ENCODE data around the gene AHRR. TPM values are rescaled to one million over a fixed set of nuclear protein-coding genes. Genes with fewer than 3 reads are reported as not detected.

AHRR gene
- polyA plus RNA-seq, 3 donors: 0.15 TPM; not detected in 1

DNA sequence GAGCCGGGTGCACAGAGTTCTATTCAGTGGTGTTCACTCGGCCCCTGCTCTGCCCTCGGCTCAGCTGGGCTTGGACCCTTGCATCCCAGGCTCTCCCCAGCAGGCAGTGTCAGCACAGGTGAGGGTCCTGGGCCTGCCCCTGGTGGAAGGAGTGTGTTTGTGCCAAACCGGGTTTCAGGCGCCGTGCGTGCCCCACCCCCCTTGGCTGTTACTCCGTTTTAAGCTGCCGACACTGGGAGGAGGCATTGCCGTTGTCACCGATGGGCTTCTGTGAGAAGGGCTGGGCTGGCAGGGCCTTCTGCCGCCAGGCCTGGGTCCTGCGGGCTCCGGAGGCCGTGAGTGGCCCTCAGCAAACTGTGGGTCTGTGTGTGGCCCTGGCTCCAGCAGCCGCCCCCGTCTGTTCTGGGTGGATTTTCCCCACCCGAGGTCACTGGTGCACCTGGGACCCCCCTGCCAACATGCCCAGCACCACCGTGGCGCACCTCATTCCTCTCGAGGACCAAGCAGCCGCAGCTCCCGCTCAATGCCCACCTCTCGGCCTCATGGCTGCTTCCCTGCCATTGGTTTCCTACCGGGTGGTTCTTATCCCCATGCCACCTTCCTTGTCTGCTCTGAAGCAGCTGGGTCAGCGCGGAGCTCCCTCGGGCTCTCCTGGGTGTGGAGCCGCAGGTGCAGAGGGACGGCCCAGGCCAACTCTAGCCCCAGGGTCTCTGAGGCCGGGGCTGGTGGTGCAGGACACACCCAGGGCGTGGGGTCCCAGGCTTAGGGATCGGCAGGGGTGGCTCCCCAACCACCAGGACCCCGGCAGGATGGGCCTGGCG is 77.2 kb downstream of the AHRR start:
- Histone ChIP-seq H3K27ac (ENCODE audit: low read depth in 1 of 2, low read length in 2 of 2) (no peak overlapping the region), H2AFZ (ENCODE audit: insufficient read depth, low read depth, low read length, poor library complexity, severe bottlenecking) (no peak overlapping the region), H3K36me3 (replicated peaks in 1 of 2; ENCODE audit: control insufficient read depth in 1 of 2, insufficient read depth in 2 of 2, low read length in 2 of 2) (no peaks in the 10 kb centered on the region), H3K4me1 (ENCODE audit: control insufficient read depth in 1 of 2, insufficient read depth in 2 of 2, low read length in 2 of 2) (peaks cover 19 to 29% of the 10 kb centered on the region in 2 donors), H3K9me3 (replicated peaks in 1 of 2; ENCODE audit: control insufficient read depth in 1 of 2, insufficient read depth in 1 of 2, low read length in 2 of 2) (no peaks in the 10 kb centered on the region), H3K79me2 (ENCODE audit: insufficient read depth, low read length) (no peaks in the 10 kb centered on the region), H3K27me3 (ENCODE audit: control insufficient read depth in 2 of 2, insufficient read depth in 2 of 2, low read length in 2 of 2) (peaks cover 0 to 12% of the 10 kb centered on the region in 2 donors), H4K20me1 (ENCODE audit: insufficient read depth, low read length) (no peaks in the 10 kb centered on the region), H3K4me2 (replicated peaks; ENCODE audit: extremely low read depth, low read length, poor library complexity, severe bottlenecking) (no peak overlapping the region), H3K9ac (ENCODE audit: insufficient read depth, low read length, poor library complexity, severe bottlenecking) (peak overlapping the region; percentile 44), H3K4me3 (replicated peaks in 1 of 3; ENCODE audit: low read depth in 2 of 3, low read length in 3 of 3) (no peak overlapping the region)
- Mint-ChIP-seq H3K27me3 (ENCODE audit: low read depth in 3 of 3) (peaks cover 9 to 16% (median 15%) of the 10 kb centered on the region in 3 donors), H3K36me3 (no peaks in the 10 kb centered on the region), H3K9me3 (peaks cover 0 to 4% (median 2%) of the 10 kb centered on the region in 7 donors), H3K4me3 (no peak overlapping the region), H3K27ac (peak overlapping the region in 5 of 7 donors; percentile 72 to 91 (median 78)), H3K4me1 (peaks cover 17% of the 10 kb centered on the region)
- DNase-seq: peak in 1 of 3 donors; percentile 8
- intact Hi-C loops (cut with micrococcal nuclease): no loop called here
- TF ChIP-seq, protein P1, sequence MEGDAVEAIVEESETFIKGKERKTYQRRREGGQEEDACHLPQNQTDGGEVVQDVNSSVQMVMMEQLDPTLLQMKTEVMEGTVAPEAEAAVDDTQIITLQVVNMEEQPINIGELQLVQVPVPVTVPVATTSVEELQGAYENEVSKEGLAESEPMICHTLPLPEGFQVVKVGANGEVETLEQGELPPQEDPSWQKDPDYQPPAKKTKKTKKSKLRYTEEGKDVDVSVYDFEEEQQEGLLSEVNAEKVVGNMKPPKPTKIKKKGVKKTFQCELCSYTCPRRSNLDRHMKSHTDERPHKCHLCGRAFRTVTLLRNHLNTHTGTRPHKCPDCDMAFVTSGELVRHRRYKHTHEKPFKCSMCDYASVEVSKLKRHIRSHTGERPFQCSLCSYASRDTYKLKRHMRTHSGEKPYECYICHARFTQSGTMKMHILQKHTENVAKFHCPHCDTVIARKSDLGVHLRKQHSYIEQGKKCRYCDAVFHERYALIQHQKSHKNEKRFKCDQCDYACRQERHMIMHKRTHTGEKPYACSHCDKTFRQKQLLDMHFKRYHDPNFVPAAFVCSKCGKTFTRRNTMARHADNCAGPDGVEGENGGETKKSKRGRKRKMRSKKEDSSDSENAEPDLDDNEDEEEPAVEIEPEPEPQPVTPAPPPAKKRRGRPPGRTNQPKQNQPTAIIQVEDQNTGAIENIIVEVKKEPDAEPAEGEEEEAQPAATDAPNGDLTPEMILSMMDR (IDR thresholded peaks at IDR 0.05): no peak
- 96% methylated on average over 33 of the region's 35 CpGs for WGBS (ENCODE audit: insufficient coverage)

DNA sequence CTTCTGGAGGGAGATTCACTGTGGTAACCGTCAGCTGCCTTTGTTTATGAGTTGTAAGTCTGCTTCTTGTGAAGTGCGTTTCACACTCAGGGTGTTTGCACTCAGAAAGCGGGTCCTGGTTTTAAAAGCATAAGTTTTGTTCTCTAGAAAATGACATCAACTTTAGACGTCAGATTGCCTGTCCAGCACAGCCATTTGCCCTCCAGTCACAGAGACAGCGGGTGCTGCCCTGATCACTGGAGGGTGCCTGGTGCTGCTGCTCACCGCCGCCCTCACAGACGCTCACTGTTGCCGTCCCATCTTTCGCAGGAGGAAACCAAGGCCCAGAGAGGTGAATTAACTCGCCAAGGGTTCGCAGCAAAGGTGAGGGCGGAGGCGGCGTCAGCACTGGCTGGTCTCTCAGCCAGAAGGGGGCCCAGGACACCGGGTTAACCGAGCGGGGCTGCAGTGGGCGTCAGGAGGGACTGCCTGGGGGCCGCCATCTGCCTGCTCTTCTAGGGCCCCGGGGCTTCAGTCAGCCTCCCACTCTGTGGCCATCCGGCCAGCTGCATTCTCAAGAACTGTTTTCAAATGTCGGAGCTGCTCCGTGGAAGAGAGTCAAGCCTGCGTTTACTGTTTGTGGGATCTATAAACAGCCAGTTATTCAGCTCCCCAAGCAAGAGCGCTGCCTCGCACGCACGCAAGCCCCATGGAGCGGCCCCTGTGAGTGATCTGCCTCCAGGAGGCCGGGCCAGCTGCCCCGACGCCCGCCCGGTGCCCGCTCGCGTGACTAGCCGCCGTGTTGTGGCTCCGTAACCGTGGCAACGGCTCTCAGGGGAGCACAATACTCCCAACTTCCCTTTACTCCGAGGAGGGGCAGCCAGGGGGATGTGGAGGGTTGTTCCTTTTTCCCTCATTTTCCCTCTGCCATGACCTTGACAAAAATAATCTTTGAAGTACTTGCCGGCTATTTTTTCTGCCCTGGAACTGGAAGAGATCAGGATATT is 78.1 kb downstream of the AHRR start:
- peaks cover 0 to 4% (median 2%) of the 10 kb centered on the region in 7 donors for H3K9me3 Mint-ChIP-seq
- Histone ChIP-seq H3K79me2 (ENCODE audit: insufficient read depth, low read length) (no peaks in the 10 kb centered on the region), H3K36me3 (replicated peaks in 1 of 2; ENCODE audit: control insufficient read depth in 1 of 2, insufficient read depth in 2 of 2, low read length in 2 of 2) (no peaks in the 10 kb centered on the region), H3K4me1 (ENCODE audit: control insufficient read depth in 1 of 2, insufficient read depth in 2 of 2, low read length in 2 of 2) (peaks cover 19 to 29% of the 10 kb centered on the region in 2 donors), H3K9ac (ENCODE audit: insufficient read depth, low read length, poor library complexity, severe bottlenecking) (peak overlapping the region; percentile 44), H3K9me3 (replicated peaks in 1 of 2; ENCODE audit: control insufficient read depth in 1 of 2, insufficient read depth in 1 of 2, low read length in 2 of 2) (no peaks in the 10 kb centered on the region), H4K20me1 (ENCODE audit: insufficient read depth, low read length) (no peaks in the 10 kb centered on the region), H3K27ac (ENCODE audit: low read depth in 1 of 2, low read length in 2 of 2) (peak overlapping the region; percentile 52 to 76), H3K4me2 (replicated peaks; ENCODE audit: extremely low read depth, low read length, poor library complexity, severe bottlenecking) (peak overlapping the region; percentile 11), H3K4me3 (replicated peaks in 1 of 3; ENCODE audit: low read depth in 2 of 3, low read length in 3 of 3) (no peak overlapping the region), H3K27me3 (ENCODE audit: control insufficient read depth in 2 of 2, insufficient read depth in 2 of 2, low read length in 2 of 2) (peaks cover 0 to 12% of the 10 kb centered on the region in 2 donors), H2AFZ (ENCODE audit: insufficient read depth, low read depth, low read length, poor library complexity, severe bottlenecking) (no peak overlapping the region)
- H3K27ac Mint-ChIP-seq: peak overlapping the region in 6 of 7 donors; percentile 66 to 91 (median 83)
- H3K4me1 Mint-ChIP-seq: peaks cover 17% of the 10 kb centered on the region
- 58% methylated on average over 31 of the region's 45 CpGs for WGBS (ENCODE audit: insufficient coverage)
- H3K4me3 Mint-ChIP-seq: peak overlapping the region in 1 of 2 donors; percentile 85
- no peaks in the 10 kb centered on the region for H3K36me3 Mint-ChIP-seq
- peaks cover 7 to 21% (median 20%) of the 10 kb centered on the region in 3 donors for H3K27me3 Mint-ChIP-seq (ENCODE audit: low read depth in 3 of 3)
- intact Hi-C loops (cut with micrococcal nuclease): no loop called here
- DNase-seq: peak; percentile 89 to 98 (median 93)
- TF ChIP-seq, protein P1 (IDR thresholded peaks at IDR 0.05): no peak
